IMR-90 (cell line): ENCODE results near the gene UNC13B.

Experiments used
- CEBPB ChIP-seq: IDR thresholded peaks from 2 replicates; pipeline ENCODE4 v1.6.1; 2012; ENCODE audit warnings: low read depth, low read length, improper control_type of control experiment
- CHD1 ChIP-seq: IDR thresholded peaks from 2 replicates; pipeline ENCODE4 v1.6.1; 2012; ENCODE audit warnings: low read depth, low read length, improper control_type of control experiment
- CTCF ChIP-seq: conservative IDR thresholded peaks from 2 replicates; pipeline ENCODE4 v1.5.1; 2012; ENCODE audit warnings: mild to moderate bottlenecking, low read depth, low read length, improper control_type of control experiment
- ELK1 ChIP-seq: fragments of 150-350 bp; IDR thresholded peaks from 2 replicates; pipeline ENCODE4 v1.6.1; 2016; ENCODE audit warnings: low read depth, mild to moderate bottlenecking, low read length, moderate library complexity, borderline replicate concordance
- FOS ChIP-seq: fragments of 150-350 bp; IDR thresholded peaks from 2 replicates; pipeline ENCODE4 v1.6.1; 2016; ENCODE audit warnings: low read depth, low read length
- MXI1 ChIP-seq: IDR thresholded peaks from 2 replicates; pipeline ENCODE4 v1.6.1; 2012; ENCODE audit warnings: low read depth, mild to moderate bottlenecking, low read length, moderate library complexity, borderline replicate concordance
- NFE2L2 ChIP-seq: fragments of 150-350 bp; IDR thresholded peaks from 2 replicates; pipeline ENCODE4 v1.6.1; 2016; ENCODE audit warnings: low read depth, mild to moderate bottlenecking, low read length
- POLR2A ChIP-seq: IDR thresholded peaks from 2 replicates; pipeline ENCODE4 v1.6.1; 2012; ENCODE audit warnings: mild to moderate bottlenecking, low read depth, low read length
- RAD21 ChIP-seq: IDR thresholded peaks from 2 replicates; pipeline ENCODE4 v1.6.1; 2012; ENCODE audit warnings: low read length, improper control_type of control experiment
- RCOR1 ChIP-seq: IDR thresholded peaks from 2 replicates; pipeline ENCODE4 v1.6.1; 2012; ENCODE audit warnings: mild to moderate bottlenecking, low read length, improper control_type of control experiment; ENCODE audit not compliant: insufficient replicate concordance
- RFX5 ChIP-seq: IDR thresholded peaks from 2 replicates; pipeline ENCODE4 v1.8.0; 2012; ENCODE audit warnings: low read depth, mild to moderate bottlenecking, low read length, moderate library complexity
- USF2 ChIP-seq: fragments of 150-350 bp; IDR thresholded peaks from 2 replicates; pipeline ENCODE4 v1.6.1; 2017; ENCODE audit warnings: mild to moderate bottlenecking, antibody characterized with exemption, low read length, low read depth

- TF ChIP-seq FOS (no peak), CTCF (no peak), POLR2A (no peak), RFX5 (no peak), CEBPB (no peak), USF2 (no peak), RCOR1 (no peak), RAD21 (no peak), MXI1 (no peak), ELK1 (no peak), NFE2L2 (no peak), CHD1 (no peak)
Observed at GRCh38 chr9:35293376-35293964, 131.7 kb downstream of the UNC13B start.
